ENCODE data around the gene LAMA3. TPM values are rescaled to one million over a fixed set of nuclear protein-coding genes. Genes with fewer than 3 reads are reported as not detected.

LAMA3 gene
- total RNA-seq, 2 donors from 2014 or later, result 5.0 to 6.4 TPM

GRCh38 chr18:23643815-23644490, 45.3 kb upstream of the LAMA3 start:
- Histone ChIP-seq H3K4me1 (peaks cover 0 to 3% of the 10 kb centered on the region in 2 donors), H3K36me3 (no peaks in the 10 kb centered on the region), H3K27ac (no peak overlapping the region), H3K27me3 (no peaks in the 10 kb centered on the region), H3K4me3 (no peak overlapping the region), H3K9me3 (peaks cover 0 to 8% of the 10 kb centered on the region in 2 donors)
- DNase-seq (ENCODE audit: low spot score), result no peak
- TF ChIP-seq CTCF (IDR thresholded peaks at IDR 0.05), result no peak

GRCh38 chr18:23645568-23646175, 43.6 kb upstream of the LAMA3 start:
- no peaks in the 10 kb centered on the region for H3K27me3 ChIP-seq
- H3K9me3 ChIP-seq, result peaks cover 0 to 8% of the 10 kb centered on the region in 2 donors
- H3K36me3 ChIP-seq, result no peaks in the 10 kb centered on the region
- H3K27ac ChIP-seq, result no peak overlapping the region
- peaks cover 0 to 10% of the 10 kb centered on the region in 2 donors for H3K4me1 ChIP-seq
- H3K4me3 ChIP-seq, result no peak overlapping the region
- DNase-seq (ENCODE audit: low spot score), result no peak
- no peak for TF ChIP-seq CTCF (IDR thresholded peaks at IDR 0.05)

- DNase-seq (ENCODE audit: low spot score), result no peak
- Histone ChIP-seq H3K36me3 (no peaks in the 10 kb centered on the region), H3K27me3 (no peaks in the 10 kb centered on the region), H3K27ac (no peak overlapping the region), H3K4me3 (no peak overlapping the region), H3K9me3 (peaks cover 0 to 8% of the 10 kb centered on the region in 2 donors), H3K4me1 (peaks cover 0 to 10% of the 10 kb centered on the region in 2 donors)
- TF ChIP-seq CTCF (IDR thresholded peaks at IDR 0.05), result no peak
These were observed 43.0 kb upstream of the LAMA3 start for GRCh38 chr18:23646282-23646681.

- no peaks in the 10 kb centered on the region for H3K27me3 ChIP-seq
- H3K4me3 ChIP-seq, result no peak overlapping the region
- no peak overlapping the region for H3K27ac ChIP-seq
- peaks cover 0 to 10% of the 10 kb centered on the region in 2 donors for H3K4me1 ChIP-seq
- no peaks in the 10 kb centered on the region for H3K9me3 ChIP-seq
- no peak for DNase-seq (ENCODE audit: low spot score)
- H3K36me3 ChIP-seq, result no peaks in the 10 kb centered on the region
- no peak for TF ChIP-seq CTCF (IDR thresholded peaks at IDR 0.05)
These were observed 40.8 kb upstream of the LAMA3 start for GRCh38 chr18:23648456-23648855.

- peaks cover 0 to 10% of the 10 kb centered on the region in 2 donors for H3K4me1 ChIP-seq
- no peak overlapping the region for H3K4me3 ChIP-seq
- H3K9me3 ChIP-seq, result no peaks in the 10 kb centered on the region
- H3K36me3 ChIP-seq, result no peaks in the 10 kb centered on the region
- H3K27ac ChIP-seq, result no peak overlapping the region
- H3K27me3 ChIP-seq, result no peaks in the 10 kb centered on the region
- no peak for TF ChIP-seq CTCF (IDR thresholded peaks at IDR 0.05)
- no peak for DNase-seq (ENCODE audit: low spot score)
These were observed 40.2 kb upstream of the LAMA3 start for GRCh38 chr18:23648940-23649607.

Measured in right atrium auricular region (tissue), 2 donors.